ENCODE results near the gene FLNC. TPM values are rescaled to one million over a fixed set of nuclear protein-coding genes. Genes with fewer than 3 reads are reported as not detected.

FLNC gene
- total RNA-seq, 4 donors from 2014 or later: 4.2 to 23.1 (median 6.5) TPM

DNA sequence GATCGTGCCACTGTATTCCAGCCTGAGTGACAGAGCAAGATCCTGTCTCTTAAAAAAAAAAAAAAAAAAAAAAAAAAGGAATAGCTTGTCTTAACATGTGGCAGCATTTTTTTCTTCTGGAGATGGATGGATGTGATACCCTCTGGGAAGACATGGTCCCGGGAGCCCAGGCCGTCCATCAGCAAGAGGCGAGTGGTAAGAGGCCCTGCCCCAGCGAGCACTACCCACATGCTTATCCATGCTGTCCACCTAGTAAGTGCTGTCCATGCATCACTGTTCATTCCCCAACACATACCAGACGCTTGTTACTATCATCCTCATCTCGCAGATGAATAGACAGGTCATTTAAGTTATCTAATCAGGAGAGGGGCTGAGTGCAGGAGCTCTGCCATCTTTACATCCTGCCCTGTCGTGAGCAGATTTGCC lies 45.3 kb downstream of the FLNC start:
- TF ChIP-seq CTCF (IDR thresholded peaks at IDR 0.05) (no peak), POLR2A (IDR thresholded peaks at IDR 0.05) (no peak)
- no peaks in the 10 kb centered on the region for H3K27me3 ChIP-seq
- DNase-seq: peak in 1 of 3 donors; percentile 37

GRCh38 chr7:128876127-128876526 lies 45.9 kb downstream of the FLNC start:
- Histone ChIP-seq H3K27me3 (no peaks in the 10 kb centered on the region), H3K27ac (peak overlapping the region in 2 of 4 donors; percentile 43 to 73), H3K36me3 (no peaks in the 10 kb centered on the region), H3K4me1 (peaks cover 0 to 31% (median 1%) of the 10 kb centered on the region in 4 donors), H3K4me3 (no peak overlapping the region), H3K9me3 (no peaks in the 10 kb centered on the region)
- no peak for TF ChIP-seq CTCF (IDR thresholded peaks at IDR 0.05)
- TF ChIP-seq POLR2A (IDR thresholded peaks at IDR 0.05): no peak
- peak in 1 of 3 donors; percentile 64 for DNase-seq

More for the DNA sequence above, 45.3 kb downstream of the FLNC start:
- H3K9me3 ChIP-seq: no peaks in the 10 kb centered on the region
- peaks cover 0 to 31% (median 1%) of the 10 kb centered on the region in 4 donors for H3K4me1 ChIP-seq
- H3K36me3 ChIP-seq: no peaks in the 10 kb centered on the region
- no peak overlapping the region for H3K27ac ChIP-seq
- no peak overlapping the region for H3K4me3 ChIP-seq

DNA sequence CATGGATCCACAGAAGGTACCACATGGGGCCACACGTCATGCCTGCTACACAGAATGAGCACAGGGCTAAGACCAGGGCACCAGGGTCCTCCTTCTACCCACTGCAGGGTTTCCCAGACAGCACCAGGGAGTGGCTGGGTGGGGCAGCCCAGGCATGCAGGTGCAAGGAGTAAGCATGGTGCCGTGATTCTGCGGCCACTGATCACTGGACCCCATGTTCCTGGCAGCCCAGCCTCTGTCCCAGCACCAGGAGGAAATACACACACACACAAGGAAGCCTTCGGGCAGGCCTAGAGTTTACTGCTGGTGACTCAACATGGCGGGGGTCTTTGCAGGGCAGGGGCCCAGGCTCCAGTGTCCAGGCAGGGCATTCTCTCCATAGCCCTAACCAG lies 46.4 kb downstream of the FLNC start:
- H3K36me3 ChIP-seq: no peaks in the 10 kb centered on the region
- H3K4me3 ChIP-seq: no peak overlapping the region
- no peaks in the 10 kb centered on the region for H3K9me3 ChIP-seq
- peak overlapping the region in 3 of 4 donors; percentile 27 to 74 (median 73) for H3K27ac ChIP-seq
- TF ChIP-seq POLR2A (IDR thresholded peaks at IDR 0.05) (no peak), CTCF (IDR thresholded peaks at IDR 0.05) (no peak)
- DNase-seq: peak in 2 of 3 donors; percentile 79 to 85
- peaks cover 0 to 31% (median 1%) of the 10 kb centered on the region in 4 donors for H3K4me1 ChIP-seq
- H3K27me3 ChIP-seq: no peaks in the 10 kb centered on the region

DNA sequence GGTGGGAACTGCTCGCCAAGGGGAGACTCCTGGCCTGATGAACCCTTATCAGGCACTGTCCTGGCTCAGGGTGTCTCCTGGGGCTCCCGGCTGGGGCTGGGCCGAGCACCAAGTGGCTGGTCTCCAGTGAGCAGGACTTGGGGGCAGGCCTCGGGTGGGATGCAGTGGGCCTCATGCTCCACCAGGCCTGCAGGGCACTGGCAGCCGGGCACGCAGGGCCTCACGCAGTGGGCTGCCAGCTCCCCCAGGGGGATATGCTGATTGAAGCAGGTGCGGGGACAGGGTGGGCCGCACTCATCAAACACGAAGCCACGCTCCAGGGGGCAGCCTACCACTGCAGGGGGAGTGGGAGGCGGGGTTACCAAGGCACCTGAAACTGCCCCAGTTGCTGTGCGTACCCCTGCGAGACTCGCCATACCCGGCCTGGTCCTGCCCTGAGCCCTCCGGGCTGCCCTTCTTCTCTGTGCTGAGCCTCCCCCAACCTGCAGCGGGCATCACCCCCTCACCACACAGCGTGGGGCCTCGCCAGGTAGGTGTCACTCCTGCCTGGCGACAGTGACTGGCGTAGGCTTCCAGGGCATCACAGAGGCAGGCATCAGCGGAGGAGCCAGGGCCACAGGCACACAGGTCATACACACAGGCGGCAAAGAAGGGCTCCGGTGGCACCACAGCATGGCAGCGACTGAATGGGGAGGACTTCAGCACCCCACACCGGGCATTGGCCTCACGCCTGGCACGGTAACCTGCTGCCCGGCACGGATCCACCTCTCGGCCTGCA lies 47.0 kb downstream of the FLNC start:
- peak overlapping the region in 3 of 4 donors; percentile 27 to 74 (median 73) for H3K27ac ChIP-seq

DNA sequence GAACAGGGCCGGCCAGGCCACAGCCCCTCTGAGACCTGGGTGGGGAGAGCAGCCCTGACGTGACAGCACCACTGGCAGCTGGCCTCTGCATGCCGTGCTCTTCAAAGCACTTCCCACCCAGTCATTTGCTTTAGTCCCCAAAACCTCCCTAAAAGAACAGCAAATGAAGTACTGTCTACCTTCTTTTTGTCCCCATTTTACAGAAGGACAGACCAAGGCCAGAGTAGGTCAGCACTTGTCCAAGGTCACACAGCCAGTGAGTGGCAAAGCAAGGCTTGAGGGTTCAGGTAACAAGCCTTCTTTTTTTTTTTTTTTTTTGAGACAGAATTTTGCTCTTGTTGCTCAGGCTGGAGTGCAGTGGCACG lies 47.5 kb downstream of the FLNC start:
- Histone ChIP-seq H3K4me1 (peaks cover 0 to 31% (median 1%) of the 10 kb centered on the region in 4 donors), H3K4me3 (no peak overlapping the region), H3K9me3 (no peaks in the 10 kb centered on the region), H3K27me3 (no peaks in the 10 kb centered on the region), H3K36me3 (no peaks in the 10 kb centered on the region), H3K27ac (no peak overlapping the region)
- no peak for DNase-seq
- TF ChIP-seq CTCF (IDR thresholded peaks at IDR 0.05) (no peak), POLR2A (IDR thresholded peaks at IDR 0.05) (no peak)

More for the DNA sequence above, 47.0 kb downstream of the FLNC start:
- Histone ChIP-seq H3K36me3 (no peaks in the 10 kb centered on the region), H3K4me3 (no peak overlapping the region), H3K9me3 (no peaks in the 10 kb centered on the region), H3K27me3 (no peaks in the 10 kb centered on the region), H3K4me1 (peaks cover 0 to 31% (median 1%) of the 10 kb centered on the region in 4 donors)
- peak in 1 of 3 donors; percentile 47 for DNase-seq
- TF ChIP-seq CTCF (IDR thresholded peaks at IDR 0.05) (no peak), POLR2A (IDR thresholded peaks at IDR 0.05) (no peak)
